Activated CD4-positive, alpha-beta T cell treated with anti-CD3 and anti-CD28 coated beads, Interleukin-2, amount 50 U/mL, for 16 hours (primary cell): ENCODE results near the gene C19orf44.

ENCODE experiments used
- DNase-seq: peaks from one replicate; pipeline ENCODE4 v3.0.0-alpha.2; 2020

The C19orf44 gene

GRCh38 chr19:16518483-16519229 is 22.5 kb downstream of the C19orf44 start:
- DNase-seq, result no peak

- DNase-seq, result no peak
These were observed 23.1 kb downstream of the C19orf44 start for GRCh38 chr19:16519230-16519687.

DNA sequence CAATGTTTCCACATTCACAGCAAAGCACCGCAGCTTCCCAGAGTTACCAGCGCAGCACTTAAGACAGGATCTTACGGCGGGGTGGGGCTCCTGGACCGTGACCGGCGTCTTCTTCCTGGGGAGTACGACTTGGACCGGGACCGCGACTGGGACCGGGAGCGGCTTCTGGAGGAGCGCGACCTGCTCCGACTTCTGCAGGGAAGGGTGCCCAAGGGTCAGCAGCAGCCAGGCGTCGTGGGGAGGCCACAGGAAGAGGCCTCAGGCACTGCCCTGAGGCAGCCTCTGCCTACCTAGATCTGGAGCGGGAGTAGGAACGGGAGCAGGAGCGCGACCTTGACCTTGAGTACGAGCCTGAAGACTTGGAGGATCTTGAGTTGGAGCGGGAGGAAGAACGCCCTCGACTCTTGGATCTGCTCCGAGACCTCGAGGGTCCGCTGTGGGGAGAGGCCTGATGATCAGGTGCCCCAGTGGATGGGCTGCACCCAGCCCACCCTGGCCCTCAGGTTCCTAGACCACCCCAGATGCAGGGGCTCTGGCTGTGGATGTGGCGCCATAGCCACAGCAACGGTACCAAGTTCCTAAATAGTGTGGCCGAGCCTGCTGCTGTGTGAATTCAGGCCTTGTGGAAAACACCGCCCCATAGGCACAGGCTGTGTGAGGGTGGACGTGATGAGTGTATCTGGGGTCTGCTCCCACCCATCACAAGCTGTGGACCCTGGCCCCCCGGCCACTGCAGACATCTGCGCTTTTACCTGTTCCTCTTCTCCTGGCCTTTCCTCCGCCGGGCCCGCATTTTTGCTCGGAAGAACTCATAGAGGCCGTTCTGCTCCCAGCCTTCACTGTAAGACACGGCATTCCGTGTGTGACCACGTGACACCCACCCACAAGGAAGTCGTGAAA is 24.1 kb downstream of the C19orf44 start:
- DNase-seq, result no peak

DNA sequence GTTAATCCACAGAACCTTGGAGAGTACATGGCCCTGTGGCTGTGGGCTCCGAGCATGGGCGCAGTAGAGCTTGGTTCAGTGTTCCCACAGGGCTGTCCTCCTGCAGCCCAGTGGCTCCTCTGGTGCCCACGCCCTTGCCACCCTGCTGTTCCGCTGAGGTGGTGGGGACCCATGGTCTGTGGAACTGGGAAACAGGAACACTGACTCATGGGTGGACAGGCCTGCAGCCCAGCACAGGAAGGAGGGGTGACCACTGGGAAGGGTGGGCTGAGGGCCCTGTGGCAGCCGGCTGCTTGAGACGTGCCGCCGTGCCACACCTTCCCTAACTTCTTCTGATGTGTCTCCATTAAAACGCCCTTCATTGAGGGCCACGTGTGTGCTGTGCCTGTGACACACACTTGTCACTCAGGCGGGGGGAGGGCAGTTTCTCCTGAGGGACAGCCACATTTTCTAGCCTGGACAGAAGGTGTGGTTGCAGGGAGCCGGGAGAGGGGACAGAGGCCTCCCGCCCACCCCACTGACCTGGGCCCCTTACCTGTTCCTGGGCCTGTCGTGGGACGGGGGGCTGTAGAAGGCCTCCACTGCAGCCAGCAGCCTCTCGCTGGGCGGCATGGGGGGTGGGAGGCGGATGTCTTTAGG is 24.9 kb downstream of the C19orf44 start:
- DNase-seq, result no peak

GRCh38 chr19:16521715-16522289 is 25.6 kb downstream of the C19orf44 start:
- no peak for DNase-seq

DNA sequence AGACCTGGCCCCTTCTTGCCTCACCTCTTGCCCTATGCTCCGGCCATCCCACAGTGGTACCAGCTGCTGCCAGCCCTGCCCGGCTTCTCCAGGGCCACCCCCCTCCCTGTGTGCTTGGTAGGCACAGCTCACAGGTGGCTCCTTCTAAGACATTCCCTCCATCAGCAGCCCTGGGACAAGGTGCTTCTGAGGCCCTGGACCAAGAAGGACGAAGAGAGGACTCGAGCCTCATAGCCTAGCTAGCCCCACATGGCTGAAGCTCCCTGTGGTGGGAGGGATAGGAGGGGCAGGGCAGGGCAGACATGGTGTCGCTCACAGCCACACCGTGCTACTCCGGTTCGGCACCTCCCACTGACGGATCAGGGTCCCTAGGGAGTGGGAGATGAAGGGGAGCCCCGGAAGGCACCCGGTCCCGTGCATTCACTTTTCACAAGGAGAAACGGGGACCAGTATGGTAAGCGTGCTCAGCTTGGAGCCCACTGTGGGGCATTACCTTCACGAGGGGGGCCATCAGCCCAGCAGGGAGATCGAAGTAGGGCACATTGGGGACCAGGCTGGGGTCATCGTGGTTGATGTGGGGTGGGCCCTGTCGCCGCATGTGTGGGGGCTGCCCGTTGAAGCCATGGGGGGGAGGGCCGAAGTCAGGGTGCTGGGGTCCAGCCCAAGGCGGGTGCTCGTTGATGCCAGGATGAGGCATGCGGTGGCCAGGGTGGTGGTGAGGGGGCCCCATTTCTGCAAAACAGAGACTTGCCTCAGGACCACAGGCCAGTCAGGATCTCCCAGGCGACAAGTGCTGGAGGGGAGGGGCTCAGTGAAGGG is 26.6 kb downstream of the C19orf44 start:
- DNase-seq, result no peak

GRCh38 chr19:16524991-16525734 is 29.0 kb downstream of the C19orf44 start:
- no peak for DNase-seq

GRCh38 chr19:16525751-16526481 is 29.7 kb downstream of the C19orf44 start:
- DNase-seq, result no peak

- DNase-seq, result no peak
These were observed 31.2 kb downstream of the C19orf44 start for GRCh38 chr19:16527334-16527935.

- DNase-seq, result peak; percentile 39
These were observed 31.9 kb downstream of the C19orf44 start for GRCh38 chr19:16527971-16528521.

DNA sequence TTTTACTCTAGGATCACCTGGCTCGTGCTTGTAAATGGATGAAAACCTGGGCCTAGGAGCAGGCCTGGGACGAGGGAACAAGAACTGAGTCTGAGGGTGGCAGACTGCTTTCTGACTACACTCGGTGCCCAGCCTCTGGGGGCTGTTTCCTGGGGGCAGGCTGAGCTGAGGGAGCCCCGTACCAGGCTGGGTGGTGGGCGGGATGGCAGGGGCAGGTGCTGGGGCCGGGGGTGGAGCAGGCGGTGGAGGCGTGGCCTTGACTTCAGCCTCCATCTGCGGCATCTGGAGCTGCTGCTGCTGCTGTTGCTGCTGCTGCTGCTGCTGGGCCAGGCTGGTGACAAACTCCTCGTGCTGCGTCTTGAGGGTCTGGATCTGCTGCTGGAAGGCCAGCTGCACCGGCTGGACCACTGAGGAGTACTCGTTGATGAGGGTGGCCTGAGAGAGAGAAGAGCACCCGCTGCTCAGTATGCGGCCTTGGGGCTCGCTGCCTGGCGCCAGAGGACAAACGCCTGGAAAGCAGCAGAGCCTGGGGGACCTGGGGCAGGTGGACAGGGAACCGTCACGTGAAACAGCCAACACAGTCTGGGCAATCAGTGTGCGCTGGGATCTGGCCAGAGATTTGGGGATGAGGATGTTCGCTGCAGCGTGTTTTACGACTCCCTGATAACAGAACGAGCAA is 33.4 kb downstream of the C19orf44 start:
- no peak for DNase-seq

- DNase-seq, result no peak
These were observed 34.6 kb downstream of the C19orf44 start for GRCh38 chr19:16530540-16531379.

DNA sequence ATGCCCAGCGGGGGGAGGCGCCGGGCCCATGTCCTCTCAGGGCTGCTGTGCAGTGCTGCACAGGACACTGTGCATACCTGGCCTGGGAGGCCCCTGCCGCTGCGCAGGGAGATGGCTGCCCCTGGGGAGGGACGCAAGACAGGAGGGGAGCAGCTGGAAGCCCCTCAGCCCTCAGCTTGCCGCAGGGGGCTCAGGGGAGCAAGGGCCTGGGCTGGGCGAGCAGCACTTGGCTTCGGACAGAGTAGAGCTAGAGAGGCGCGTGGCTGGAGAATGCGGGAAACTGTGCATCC is 35.1 kb downstream of the C19orf44 start:
- no peak for DNase-seq

GRCh38 chr19:16532440-16533234 is 36.4 kb downstream of the C19orf44 start:
- no peak for DNase-seq

DNA sequence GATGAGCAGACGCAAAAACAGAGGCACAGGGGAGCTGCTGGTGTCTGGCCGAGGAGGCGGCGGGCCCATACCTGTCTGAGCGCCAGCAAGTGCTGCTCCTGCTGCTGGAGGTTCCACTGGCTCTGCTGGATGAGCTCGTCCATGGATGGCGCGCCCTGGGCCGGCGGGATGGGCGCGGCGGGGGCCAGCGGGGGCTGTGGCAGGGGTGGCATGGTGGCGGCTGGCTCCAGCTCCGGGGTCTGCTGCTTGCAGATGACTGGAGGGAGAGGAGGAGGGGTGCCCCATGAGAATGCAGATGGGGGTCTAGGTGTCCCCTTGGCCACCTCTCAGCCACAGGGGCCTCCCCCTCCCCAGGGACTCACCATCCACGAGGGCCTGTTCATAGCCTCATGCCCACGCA is 39.2 kb downstream of the C19orf44 start:
- no peak for DNase-seq

DNA sequence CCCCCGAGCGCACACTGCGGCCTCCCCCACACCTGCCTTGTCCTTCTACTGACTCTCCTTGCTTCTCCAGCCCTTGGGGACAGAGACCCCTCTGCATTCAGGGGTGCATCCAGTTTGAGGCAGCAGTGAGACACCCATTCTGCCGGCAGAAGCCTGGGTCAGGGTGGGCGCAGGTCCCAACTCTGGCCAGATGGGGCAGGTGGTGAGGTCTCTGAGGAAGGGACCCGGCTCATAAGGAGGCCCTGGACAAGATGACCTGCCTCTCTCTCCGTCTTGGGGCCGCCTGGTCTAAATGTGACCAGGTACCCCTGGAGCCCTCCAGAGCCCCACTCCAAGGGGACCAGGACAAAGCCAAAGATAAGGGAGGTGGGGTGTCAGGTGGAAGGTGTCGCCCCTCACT is 39.9 kb downstream of the C19orf44 start:
- DNase-seq, result no peak

DNA sequence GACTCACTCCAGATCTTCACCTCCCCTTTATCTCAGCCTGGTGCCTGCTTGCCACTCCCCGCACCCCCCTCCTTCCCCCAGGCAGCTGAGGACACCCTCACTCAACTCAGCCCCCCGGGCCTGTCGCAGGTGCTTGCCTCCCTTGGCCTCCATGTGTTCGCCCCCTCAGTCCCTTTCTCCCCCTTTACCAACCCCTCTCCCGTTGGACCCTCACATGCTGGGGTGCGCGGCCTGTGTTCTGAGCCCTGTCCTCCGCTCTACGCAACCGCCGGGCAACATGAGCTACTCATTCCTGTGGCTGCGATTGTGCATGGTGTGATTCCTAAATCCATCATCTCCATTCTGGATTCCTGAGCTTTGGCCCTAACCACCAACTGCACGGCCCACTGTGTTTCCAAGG is 40.9 kb downstream of the C19orf44 start:
- DNase-seq, result no peak

DNA sequence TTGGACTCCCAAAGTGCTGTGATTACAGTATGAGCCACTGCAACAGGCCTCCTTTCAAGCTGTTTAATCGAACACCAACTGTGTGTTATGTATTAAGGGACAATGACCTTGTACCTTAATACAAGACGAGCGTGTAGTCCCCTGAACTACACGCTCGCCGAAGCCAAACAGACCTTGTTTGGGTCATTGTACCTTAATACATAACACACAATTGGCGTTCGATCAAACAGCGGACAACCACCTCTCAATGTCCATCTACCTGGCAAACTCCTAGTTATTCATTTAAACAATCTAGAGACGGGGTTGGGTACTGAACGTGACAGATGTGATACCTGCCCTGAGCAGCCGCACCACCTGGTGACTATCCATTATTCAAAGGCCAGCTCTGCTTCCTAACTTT is 44.8 kb downstream of the C19orf44 start:
- no peak for DNase-seq
